ENCODE measurements around the gene CTNNA3.

DNA sequence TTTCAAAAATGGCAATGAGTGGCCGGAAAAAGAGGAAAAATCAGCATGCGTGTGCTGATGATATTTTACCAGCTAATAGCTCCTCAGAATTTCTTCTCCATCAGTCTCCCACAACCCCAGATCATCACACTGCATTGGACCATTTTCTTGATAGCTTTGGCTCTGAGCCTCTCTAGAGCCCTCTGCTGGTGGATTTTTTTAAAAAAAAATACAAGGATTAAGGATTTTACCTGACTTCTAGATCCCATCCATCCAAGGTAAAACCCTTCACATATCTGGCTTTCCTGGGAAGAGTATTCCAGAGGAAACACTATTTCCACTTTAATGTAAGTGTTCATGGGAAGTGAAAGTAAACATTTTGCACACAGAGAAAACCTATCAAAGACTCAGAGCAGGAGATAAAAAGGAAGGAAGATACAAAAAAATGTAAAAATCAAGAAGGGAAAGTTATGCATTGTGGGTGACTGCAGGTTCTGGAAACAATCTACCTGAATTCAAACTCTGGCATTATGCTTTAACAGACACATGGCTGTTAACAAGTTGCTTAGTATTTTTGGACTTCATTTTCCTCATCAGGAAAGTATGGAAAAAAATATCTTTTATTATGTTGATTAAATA is 389.3 kb downstream of the CTNNA3 start:
- TF ChIP-seq, protein P1, sequence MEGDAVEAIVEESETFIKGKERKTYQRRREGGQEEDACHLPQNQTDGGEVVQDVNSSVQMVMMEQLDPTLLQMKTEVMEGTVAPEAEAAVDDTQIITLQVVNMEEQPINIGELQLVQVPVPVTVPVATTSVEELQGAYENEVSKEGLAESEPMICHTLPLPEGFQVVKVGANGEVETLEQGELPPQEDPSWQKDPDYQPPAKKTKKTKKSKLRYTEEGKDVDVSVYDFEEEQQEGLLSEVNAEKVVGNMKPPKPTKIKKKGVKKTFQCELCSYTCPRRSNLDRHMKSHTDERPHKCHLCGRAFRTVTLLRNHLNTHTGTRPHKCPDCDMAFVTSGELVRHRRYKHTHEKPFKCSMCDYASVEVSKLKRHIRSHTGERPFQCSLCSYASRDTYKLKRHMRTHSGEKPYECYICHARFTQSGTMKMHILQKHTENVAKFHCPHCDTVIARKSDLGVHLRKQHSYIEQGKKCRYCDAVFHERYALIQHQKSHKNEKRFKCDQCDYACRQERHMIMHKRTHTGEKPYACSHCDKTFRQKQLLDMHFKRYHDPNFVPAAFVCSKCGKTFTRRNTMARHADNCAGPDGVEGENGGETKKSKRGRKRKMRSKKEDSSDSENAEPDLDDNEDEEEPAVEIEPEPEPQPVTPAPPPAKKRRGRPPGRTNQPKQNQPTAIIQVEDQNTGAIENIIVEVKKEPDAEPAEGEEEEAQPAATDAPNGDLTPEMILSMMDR (conservative IDR thresholded peaks at IDR 0.05 in 1 of 2, IDR thresholded peaks at IDR 0.05 in 1 of 2; ENCODE audit: extremely low read depth in 1 of 2, insufficient read depth in 1 of 2, low read depth in 1 of 2, low read length in 2 of 2), result peak; percentile 16 to 59
- no peak for TF ChIP-seq EZH2 (IDR thresholded peaks at IDR 0.05; ENCODE audit: borderline replicate concordance, low read length)

Measured in mammary epithelial cell (primary cell).